ENCODE data around the gene FHAD1. TPM values are rescaled to one million over a fixed set of nuclear protein-coding genes. Genes with fewer than 3 reads are reported as not detected.

The FHAD1 gene
- total RNA-seq, 1 experiment from 2014 or later, result 3.5 TPM

GRCh38 chr1:15245593-15246360, 1.2 kb upstream of the FHAD1 start:
- TF ChIP-seq CEBPB (IDR thresholded peaks at IDR 0.05; ENCODE audit: low read depth) (no peak), SRF (IDR thresholded peaks at IDR 0.05; ENCODE audit: low read depth) (no peak), TCF7L2 (IDR thresholded peaks at IDR 0.05; ENCODE audit: borderline replicate concordance, extremely low read depth, insufficient read depth, insufficient read length) (no peak), ZFX (IDR thresholded peaks at IDR 0.05) (no peak), CBX3 (IDR thresholded peaks at IDR 0.05; ENCODE audit: low read depth) (no peak), SP1 (IDR thresholded peaks at IDR 0.05; ENCODE audit: low read depth) (no peak), YY1 (IDR thresholded peaks at IDR 0.05; ENCODE audit: extremely low read depth, insufficient replicate concordance, low read depth, low read length) (no peak), CTCF (IDR thresholded peaks at IDR 0.05 in 2 of 3, conservative IDR thresholded peaks at IDR 0.05 in 1 of 3; ENCODE audit: borderline replicate concordance in 1 of 3, insufficient read depth in 1 of 3, low read depth in 2 of 3, low read length in 2 of 3) (no peak), EZH2 (IDR thresholded peaks at IDR 0.05) (no peak), ZNF274 (IDR thresholded peaks at IDR 0.05; ENCODE audit: low read depth, low read length) (no peak), ELF1 (IDR thresholded peaks at IDR 0.05; ENCODE audit: borderline replicate concordance, low read depth) (no peak), ATF3 (IDR thresholded peaks at IDR 0.05) (no peak), POLR2A (IDR thresholded peaks at IDR 0.05; ENCODE audit: borderline replicate concordance, extremely low read depth, insufficient read depth, insufficient read length) (no peak), JUND (IDR thresholded peaks at IDR 0.05) (no peak)
- Histone ChIP-seq H3K4me1 (ENCODE audit: control insufficient read depth in 1 of 2, insufficient read depth in 2 of 2, low read length in 2 of 2) (peaks cover 0 to 17% of the 10 kb centered on the region in 2 experiments; a peak in 2 of 4 replicates), H3K9me3 (ENCODE audit: control insufficient read depth in 1 of 2, insufficient read depth in 1 of 2, low read depth in 1 of 2, low read length in 2 of 2) (no peaks in the 10 kb centered on the region), H3K4me3 (replicated peaks in 1 of 2; ENCODE audit: low read depth in 1 of 2, low read length in 2 of 2) (no peak overlapping the region), H3K79me2 (ENCODE audit: insufficient read depth, low read length) (no peaks in the 10 kb centered on the region), H3K4me2 (ENCODE audit: low read length) (no peak overlapping the region), H3K27ac (ENCODE audit: low read depth, low read length) (no peak overlapping the region), H3K36me3 (ENCODE audit: control insufficient read depth in 1 of 2, insufficient read depth in 2 of 2, low read length in 2 of 2) (no peaks in the 10 kb centered on the region), H4K20me1 (ENCODE audit: insufficient read depth) (no peaks in the 10 kb centered on the region), H2AFZ (ENCODE audit: low read depth, low read length, poor library complexity, severe bottlenecking) (no peak overlapping the region), H3K27me3 (ENCODE audit: insufficient read depth, low read length) (no peaks in the 10 kb centered on the region), H3K9me2 (ENCODE audit: insufficient read depth) (no peaks in the 10 kb centered on the region), H3K9ac (ENCODE audit: low read length) (no peak overlapping the region)
- CTCF ChIA-PET, result no interaction called here
- ATAC-seq, result no peak
- POLR2A ChIA-PET, result no interaction called here
- no TSS peak for BruUV-seq (replicated peaks)
- DNase-seq (ENCODE audit: low read depth, low spot score), result no peak
- RAD21 ChIA-PET (ENCODE audit: low non-redundant PET in 1 of 2, low total read pairs in 2 of 2, uncharacterized antibody in 2 of 2, unreplicated experiment in 2 of 2), result no interaction called here
- intact Hi-C loops (cut with micrococcal nuclease), result loop anchor here (1.0 kb wide), 1 partner anchor 34 kb away; no protein-coding TSS in a partner anchor

All from HCT116 (cell line).